ENCODE results near the gene CLEC4G. TPM values are rescaled to one million over a fixed set of nuclear protein-coding genes. Genes with fewer than 3 reads are reported as not detected.

Gene CLEC4G
- polyA plus RNA-seq, 1 donor (not counting 4 experiments of a cell fraction or from before 2014, with no cell fraction given), result not detected

DNA sequence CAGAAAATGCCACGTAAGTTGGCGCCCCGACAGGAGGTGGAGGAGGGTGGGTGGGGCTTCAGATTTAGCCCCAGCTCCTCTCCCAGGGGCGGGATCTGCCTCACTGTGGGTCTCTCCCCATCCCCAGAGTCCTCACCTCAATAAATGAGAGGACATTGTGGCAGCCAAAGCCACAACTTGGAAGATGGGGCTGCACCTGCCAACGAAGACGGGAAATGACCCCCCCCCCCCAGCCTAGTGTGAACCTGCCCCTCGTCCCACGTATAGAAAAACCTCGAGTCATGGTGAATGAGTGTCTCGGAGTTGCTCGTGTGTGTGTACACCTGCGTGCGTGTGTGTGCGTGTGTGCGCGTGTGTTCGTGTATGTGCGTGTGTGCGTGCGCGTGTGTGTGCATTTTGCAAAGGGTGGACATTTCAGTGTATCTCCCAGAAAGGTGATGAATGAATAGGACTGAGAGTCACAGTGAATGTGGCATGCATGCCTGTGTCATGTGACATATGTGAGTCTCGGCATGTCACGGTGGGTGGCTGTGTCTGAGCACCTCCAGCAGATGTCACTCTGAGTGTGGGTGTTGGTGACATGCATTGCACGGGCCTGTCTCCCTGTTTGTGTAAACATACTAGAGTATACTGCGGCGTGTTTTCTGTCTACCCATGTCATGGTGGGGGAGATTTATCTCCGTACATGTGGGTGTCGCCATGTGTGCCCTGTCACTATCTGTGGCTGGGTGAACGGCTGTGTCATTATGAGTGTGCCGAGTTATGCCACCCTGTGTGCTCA lies 52.7 kb downstream of the CLEC4G start:
- no peak for FAIRE-seq
- H4K20me1 ChIP-seq (ENCODE audit: control insufficient read depth, extremely low read depth, insufficient read depth, low read length), result no peaks in the 10 kb centered on the region
- H3K9ac ChIP-seq (ENCODE audit: control insufficient read depth, extremely low read depth, insufficient read depth, low read length), result no peak overlapping the region
- H3K27me3 ChIP-seq (ENCODE audit: control insufficient read depth, extremely low read depth, insufficient read depth, low read length), result peaks cover 6% of the 10 kb centered on the region
- H3K36me3 ChIP-seq (ENCODE audit: control insufficient read depth in 2 of 2, extremely low read depth in 1 of 2, insufficient read depth in 2 of 2, low read length in 2 of 2), result peaks cover 0 to 8% of the 10 kb centered on the region in 2 experiments
- H3K9me3 ChIP-seq (ENCODE audit: control insufficient read depth, low read depth, low read length), result no peaks in the 10 kb centered on the region
- no peak for TF ChIP-seq EZH2 (IDR thresholded peaks at IDR 0.05; ENCODE audit: low read length)
- TF ChIP-seq CTCF (optimal IDR thresholded peaks at IDR 0.05 in 1 of 3, IDR thresholded peaks at IDR 0.05 in 1 of 3, conservative IDR thresholded peaks at IDR 0.05 in 1 of 3; ENCODE audit: extremely low read depth in 1 of 3, insufficient read depth in 2 of 3, low read length in 3 of 3), result peak in 1 of 3 experiments; percentile 61
- no peak overlapping the region for H3K27ac ChIP-seq (ENCODE audit: control insufficient read depth, insufficient read depth, low read length)
- DNase-seq (ENCODE audit: low read depth, low spot score), result no peak
- H3K9me1 ChIP-seq (ENCODE audit: control insufficient read depth, extremely low read depth, insufficient read depth, low read length), result no peaks in the 10 kb centered on the region
- H3K79me2 ChIP-seq (ENCODE audit: control insufficient read depth, insufficient read depth, low read length), result peaks cover 16% of the 10 kb centered on the region
- no peak overlapping the region for H2AFZ ChIP-seq (ENCODE audit: control insufficient read depth, low read length)
- dilution Hi-C loops (cut with MboI; ENCODE audit: extremely low pct_ligation_motif_present, low sequenced_read_pairs), result no loop called here
- no peak overlapping the region for H3K4me2 ChIP-seq (ENCODE audit: control insufficient read depth, extremely low read depth, insufficient read depth, low read depth, low read length)
- H3K4me1 ChIP-seq (ENCODE audit: control insufficient read depth, extremely low read depth, insufficient read depth, low read length), result peaks cover 7% of the 10 kb centered on the region
- no peak overlapping the region for H3K4me3 ChIP-seq (ENCODE audit: control insufficient read depth in 2 of 3, extremely low read depth in 1 of 3, insufficient read depth in 2 of 3, low read depth in 1 of 3, low read length in 3 of 3)

Other genes starting within 250 kb of the CLEC4G start
- 1.1 to 2.7 TPM (median 1.3 TPM) in 3 replicates for gene PEX11G, start 243.1 kb downstream of the CLEC4G start, polyA plus RNA-seq
- gene ZNF358, start 216.0 kb downstream of the CLEC4G start, polyA plus RNA-seq, result 8.5 to 15.9 TPM (median 10.0 TPM) in 3 replicates
- 14.0 to 36.0 TPM (median 15.5 TPM) in 3 replicates for gene MCOLN1, start 209.5 kb downstream of the CLEC4G start, polyA plus RNA-seq
- gene PNPLA6, start 196.4 kb downstream of the CLEC4G start, polyA plus RNA-seq, result 22.4 to 40.0 TPM (median 33.1 TPM) in 3 replicates
- gene CAMSAP3, start 136.2 kb downstream of the CLEC4G start, polyA plus RNA-seq, result 2.4 to 6.1 TPM (median 5.0 TPM) in 3 replicates
- gene XAB2, start 102.6 kb downstream of the CLEC4G start, polyA plus RNA-seq, result 15.6 to 22.9 TPM (median 17.7 TPM) in 3 replicates
- 32.8 to 85.8 TPM (median 51.5 TPM) in 3 replicates for gene PET100, start 102.3 kb downstream of the CLEC4G start, polyA plus RNA-seq
- not detected in 3 replicates for gene PCP2, start 98.4 kb downstream of the CLEC4G start, polyA plus RNA-seq
- 58.8 to 88.7 TPM (median 63.6 TPM) in 3 replicates for gene STXBP2, start 95.0 kb downstream of the CLEC4G start, polyA plus RNA-seq
- gene RETN, start 63.1 kb downstream of the CLEC4G start, polyA plus RNA-seq, result not detected in 3 replicates
- 0.09 TPM in 1 of 3 replicates, not detected in the others for gene MCEMP1, start 55.0 kb downstream of the CLEC4G start, polyA plus RNA-seq
- gene TRAPPC5, start 51.3 kb downstream of the CLEC4G start, polyA plus RNA-seq, result 27.7 to 141 TPM (median 54.8 TPM) in 3 replicates
- gene FCER2, start 30.0 kb downstream of the CLEC4G start, polyA plus RNA-seq, result 0.14 TPM in 1 of 3 replicates, not detected in the others
- not detected in 3 replicates for gene CD209, start 15.4 kb upstream of the CLEC4G start, polyA plus RNA-seq
- gene CLEC4M, start 31.1 kb upstream of the CLEC4G start, polyA plus RNA-seq, result 0.03 TPM in 1 of 3 replicates, not detected in the others
- 7.5 to 14.8 TPM (median 8.5 TPM) in 3 replicates for gene EVI5L, start 98.1 kb upstream of the CLEC4G start, polyA plus RNA-seq
- 0.05 TPM in 2 of 3 replicates, not detected in the other for gene PRR36, start 142.3 kb upstream of the CLEC4G start, polyA plus RNA-seq
- 11.5 to 22.2 TPM (median 13.5 TPM) in 3 replicates for gene LRRC8E, start 156.4 kb upstream of the CLEC4G start, polyA plus RNA-seq
- 8.4 to 11.7 TPM (median 10.9 TPM) in 3 replicates for gene MAP2K7, start 171.8 kb upstream of the CLEC4G start, polyA plus RNA-seq
- gene TGFBR3L, start 182.7 kb upstream of the CLEC4G start, polyA plus RNA-seq, result 0.28 to 0.72 TPM (median 0.68 TPM) in 3 replicates
- gene SNAPC2, start 188.2 kb upstream of the CLEC4G start, polyA plus RNA-seq, result 10.7 to 15.5 TPM (median 10.8 TPM) in 3 replicates
- gene CTXN1, start 194.0 kb upstream of the CLEC4G start, polyA plus RNA-seq, result 0.41 to 2.1 TPM (median 1.5 TPM) in 3 replicates
- 32.4 to 37.1 TPM (median 34.8 TPM) in 3 replicates for gene TIMM44, start 211.6 kb upstream of the CLEC4G start, polyA plus RNA-seq

Measured in keratinocyte (primary cell).